Neural cell (in vitro differentiated cells): ENCODE results near the gene WDR37. TPM values are rescaled to one million over a fixed set of nuclear protein-coding genes. Genes with fewer than 3 reads are reported as not detected.

ENCODE experiments used
- H2AFZ ChIP-seq: fragments of 200-600, 300-800 bp; sonication (generic), shearing (Covaris generic); 2 replicates; pipeline ENCODE4 v1.6.0; 2014; ENCODE audit warnings: low read depth, mild to moderate bottlenecking, antibody characterized with exemption, low read length, moderate library complexity
- H3F3A ChIP-seq: fragments of 200-600 bp; shearing (Covaris generic); 2 replicates; pipeline ENCODE4 v1.6.1; 2016; ENCODE audit warnings: mild to moderate bottlenecking, moderate library complexity, mixed read lengths, antibody characterized with exemption, low read length; ENCODE audit not compliant: insufficient read depth, poor library complexity, severe bottlenecking
- H3K27ac ChIP-seq: fragments of 200-600, 300-800 bp; sonication (generic), shearing (Covaris generic); 2 replicates; pipeline ENCODE4 v1.5.1; 2014; ENCODE audit warnings: mild to moderate bottlenecking, low read length, moderate library complexity
- H3K27me3 ChIP-seq: fragments of 300-800, 200-600 bp; sonication (generic), shearing (Covaris generic); 2 replicates; pipeline ENCODE4 v1.6.0; 2014; ENCODE audit warnings: mild to moderate bottlenecking, low read depth, low read length, moderate library complexity; ENCODE audit not compliant: insufficient read depth
- H3K36me3 ChIP-seq: fragments of 300-800, 200-600 bp; sonication (generic), shearing (Covaris generic); 2 replicates; pipeline ENCODE4 v1.5.1; 2014; ENCODE audit warnings: mild to moderate bottlenecking, antibody characterized with exemption, low read length, moderate library complexity; ENCODE audit not compliant: insufficient read depth
- H3K4me2 ChIP-seq: fragments of 300-800, 200-600 bp; sonication (generic), shearing (Covaris generic); 2 replicates; pipeline ENCODE4 v1.6.0; 2014; ENCODE audit warnings: mild to moderate bottlenecking, low read length
- H3K4me3 ChIP-seq: fragments of 300-800, 200-600 bp; sonication (generic), shearing (Covaris generic); 2 replicates; pipeline ENCODE4 v1.5.1; 2014; ENCODE audit warnings: mild to moderate bottlenecking, low read length, moderate library complexity
- H3K79me2 ChIP-seq: fragments of 200-600 bp; shearing (Covaris generic); replicated peaks from 2 replicates; pipeline ENCODE4 v1.6.0; 2014; ENCODE audit warnings: mild to moderate bottlenecking, low read length, moderate library complexity; ENCODE audit not compliant: insufficient read depth
- H3K9ac ChIP-seq: fragments of 300-800, 200-600 bp; sonication (generic), shearing (Covaris generic); 2 replicates; pipeline ENCODE4 v1.6.1; 2016; ENCODE audit warnings: mild to moderate bottlenecking, low read length, mixed read lengths
- H3K9me2 ChIP-seq: fragments of 200-600 bp; shearing (Covaris generic); 2 replicates; pipeline ENCODE4 v1.6.1; 2016; ENCODE audit warnings: mild to moderate bottlenecking, low read length, mixed read lengths; ENCODE audit not compliant: insufficient read depth
- H3K9me3 ChIP-seq: fragments of 200-600, 300-800 bp; sonication (generic), shearing (Covaris generic); 2 replicates; pipeline ENCODE4 v1.6.1; 2016; ENCODE audit warnings: mild to moderate bottlenecking, mixed run types, low read length, moderate library complexity, mixed read lengths
- H4K20me1 ChIP-seq: fragments of 200-600 bp; shearing (Covaris generic); 2 replicates; pipeline ENCODE4 v1.6.1; 2016; ENCODE audit warnings: mild to moderate bottlenecking, mixed run types; ENCODE audit not compliant: insufficient read depth
- EP300 ChIP-seq: fragments of 450-650 bp; conservative IDR thresholded peaks from 2 replicates; pipeline ENCODE4 v1.6.1; 2014; ENCODE audit warnings: antibody characterized with exemption, mild to moderate bottlenecking, moderate library complexity; ENCODE audit not compliant: poor library complexity, severe bottlenecking
- EZH2 ChIP-seq: fragments of 200-600, 300-800 bp; shearing (Covaris generic), sonication (generic); IDR thresholded peaks from 2 replicates; pipeline ENCODE4 v1.6.1; 2014; ENCODE audit warnings: antibody characterized with exemption, low read length, borderline replicate concordance, mild to moderate bottlenecking; ENCODE audit not compliant: insufficient read depth, poor library complexity, severe bottlenecking
- MXI1 ChIP-seq: fragments of 450-650 bp; conservative IDR thresholded peaks from 2 replicates; pipeline ENCODE4 v1.6.1; 2014; ENCODE audit warnings: antibody characterized with exemption, mild to moderate bottlenecking; ENCODE audit not compliant: poor library complexity, severe bottlenecking
- POLR2AphosphoS5 ChIP-seq: IDR thresholded peaks from 2 replicates; pipeline ENCODE4 v1.6.1; 2012
- RAD21 ChIP-seq: fragments of 450-650 bp; conservative IDR thresholded peaks from 2 replicates; pipeline ENCODE4 v1.6.1; 2014; ENCODE audit warnings: antibody characterized with exemption, mild to moderate bottlenecking, moderate library complexity
- SMC3 ChIP-seq: fragments of 450-650 bp; conservative IDR thresholded peaks from 2 replicates; pipeline ENCODE4 v1.6.1; 2014; ENCODE audit warnings: antibody characterized with exemption, mild to moderate bottlenecking, moderate library complexity; ENCODE audit not compliant: poor library complexity
- TAF1 ChIP-seq: IDR thresholded peaks from 2 replicates; pipeline ENCODE4 v1.6.1; 2012; ENCODE audit warnings: low read depth
- polyA plus RNA-seq: library from polyadenylated mRNA; depleted of rRNA; stranded (reverse); fragments of >200 nt; gene quantifications from 2 replicates; pipeline ENCODE4 v1.2.3, GENCODE V29; 2014
- TF ChIP-seq, protein P1 (sequence below): fragments of 450-650 bp; IDR thresholded peaks from 2 replicates; pipeline ENCODE4 v1.5.1; 2014; ENCODE audit warnings: antibody characterized with exemption, mild to moderate bottlenecking, moderate library complexity; ENCODE audit not compliant: poor library complexity, severe bottlenecking
- TF ChIP-seq, protein P2 (sequence below): IDR thresholded peaks from 2 replicates; pipeline ENCODE4 v1.6.1; 2012; ENCODE audit warnings: borderline replicate concordance

The WDR37 gene
- polyA plus RNA-seq, 1 donor from 2014 or later: 32.3 TPM

DNA sequence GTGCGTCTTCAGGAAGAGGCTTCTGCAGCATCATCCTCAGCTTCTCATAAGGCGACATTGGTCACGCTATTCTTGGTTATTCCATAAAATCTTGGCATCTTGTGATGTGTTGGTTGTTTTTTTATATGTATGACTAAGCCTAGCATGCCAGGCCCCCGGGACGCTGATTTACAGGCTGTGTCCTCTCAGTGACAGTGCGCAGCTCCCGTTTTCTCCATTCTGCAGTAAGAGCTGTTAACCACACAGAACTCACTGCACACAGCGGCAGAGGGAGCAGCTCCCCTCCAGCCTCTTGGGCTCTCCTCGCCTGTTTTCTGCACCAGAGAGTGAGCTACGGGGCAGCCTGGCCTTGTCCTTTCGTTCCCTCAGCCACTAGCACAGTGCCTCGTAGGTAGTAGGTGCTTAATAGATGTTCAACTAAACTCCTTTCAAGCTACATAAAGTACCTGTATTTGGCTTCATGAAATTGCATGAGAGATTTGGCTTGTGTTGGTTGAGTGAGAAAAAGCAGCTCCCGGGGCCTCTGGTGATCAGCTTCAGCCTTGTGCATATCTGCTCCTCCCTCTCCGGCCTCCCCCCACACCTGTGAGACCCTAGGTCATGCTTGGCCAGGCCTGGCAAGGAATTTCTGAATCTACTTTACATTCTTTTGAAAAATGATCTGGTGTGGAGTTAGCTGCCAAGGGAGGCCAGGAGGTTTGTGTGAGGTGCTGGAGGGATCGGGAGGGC lies 116.2 kb downstream of the WDR37 start:
- Histone ChIP-seq H3K9ac (no peak overlapping the region), H3K79me2 (no peaks in the 10 kb centered on the region), H4K20me1 (no peaks in the 10 kb centered on the region), H2AFZ (no peak overlapping the region), H3K4me3 (no peak overlapping the region), H3F3A (no peaks in the 10 kb centered on the region), H3K27me3 (no peaks in the 10 kb centered on the region), H3K27ac (no peak overlapping the region), H3K9me3 (no peaks in the 10 kb centered on the region), H3K4me2 (no peak overlapping the region), H3K36me3 (no peaks in the 10 kb centered on the region), H3K9me2 (no peaks in the 10 kb centered on the region)
- TF ChIP-seq, protein P1, sequence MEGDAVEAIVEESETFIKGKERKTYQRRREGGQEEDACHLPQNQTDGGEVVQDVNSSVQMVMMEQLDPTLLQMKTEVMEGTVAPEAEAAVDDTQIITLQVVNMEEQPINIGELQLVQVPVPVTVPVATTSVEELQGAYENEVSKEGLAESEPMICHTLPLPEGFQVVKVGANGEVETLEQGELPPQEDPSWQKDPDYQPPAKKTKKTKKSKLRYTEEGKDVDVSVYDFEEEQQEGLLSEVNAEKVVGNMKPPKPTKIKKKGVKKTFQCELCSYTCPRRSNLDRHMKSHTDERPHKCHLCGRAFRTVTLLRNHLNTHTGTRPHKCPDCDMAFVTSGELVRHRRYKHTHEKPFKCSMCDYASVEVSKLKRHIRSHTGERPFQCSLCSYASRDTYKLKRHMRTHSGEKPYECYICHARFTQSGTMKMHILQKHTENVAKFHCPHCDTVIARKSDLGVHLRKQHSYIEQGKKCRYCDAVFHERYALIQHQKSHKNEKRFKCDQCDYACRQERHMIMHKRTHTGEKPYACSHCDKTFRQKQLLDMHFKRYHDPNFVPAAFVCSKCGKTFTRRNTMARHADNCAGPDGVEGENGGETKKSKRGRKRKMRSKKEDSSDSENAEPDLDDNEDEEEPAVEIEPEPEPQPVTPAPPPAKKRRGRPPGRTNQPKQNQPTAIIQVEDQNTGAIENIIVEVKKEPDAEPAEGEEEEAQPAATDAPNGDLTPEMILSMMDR: no peak
- no peak for TF ChIP-seq RAD21
- TF ChIP-seq POLR2AphosphoS5: no peak
- TF ChIP-seq MXI1: no peak
- TF ChIP-seq EZH2: no peak
- no peak for TF ChIP-seq TAF1
- TF ChIP-seq EP300: no peak
- TF ChIP-seq SMC3: no peak
- TF ChIP-seq, protein P2, sequence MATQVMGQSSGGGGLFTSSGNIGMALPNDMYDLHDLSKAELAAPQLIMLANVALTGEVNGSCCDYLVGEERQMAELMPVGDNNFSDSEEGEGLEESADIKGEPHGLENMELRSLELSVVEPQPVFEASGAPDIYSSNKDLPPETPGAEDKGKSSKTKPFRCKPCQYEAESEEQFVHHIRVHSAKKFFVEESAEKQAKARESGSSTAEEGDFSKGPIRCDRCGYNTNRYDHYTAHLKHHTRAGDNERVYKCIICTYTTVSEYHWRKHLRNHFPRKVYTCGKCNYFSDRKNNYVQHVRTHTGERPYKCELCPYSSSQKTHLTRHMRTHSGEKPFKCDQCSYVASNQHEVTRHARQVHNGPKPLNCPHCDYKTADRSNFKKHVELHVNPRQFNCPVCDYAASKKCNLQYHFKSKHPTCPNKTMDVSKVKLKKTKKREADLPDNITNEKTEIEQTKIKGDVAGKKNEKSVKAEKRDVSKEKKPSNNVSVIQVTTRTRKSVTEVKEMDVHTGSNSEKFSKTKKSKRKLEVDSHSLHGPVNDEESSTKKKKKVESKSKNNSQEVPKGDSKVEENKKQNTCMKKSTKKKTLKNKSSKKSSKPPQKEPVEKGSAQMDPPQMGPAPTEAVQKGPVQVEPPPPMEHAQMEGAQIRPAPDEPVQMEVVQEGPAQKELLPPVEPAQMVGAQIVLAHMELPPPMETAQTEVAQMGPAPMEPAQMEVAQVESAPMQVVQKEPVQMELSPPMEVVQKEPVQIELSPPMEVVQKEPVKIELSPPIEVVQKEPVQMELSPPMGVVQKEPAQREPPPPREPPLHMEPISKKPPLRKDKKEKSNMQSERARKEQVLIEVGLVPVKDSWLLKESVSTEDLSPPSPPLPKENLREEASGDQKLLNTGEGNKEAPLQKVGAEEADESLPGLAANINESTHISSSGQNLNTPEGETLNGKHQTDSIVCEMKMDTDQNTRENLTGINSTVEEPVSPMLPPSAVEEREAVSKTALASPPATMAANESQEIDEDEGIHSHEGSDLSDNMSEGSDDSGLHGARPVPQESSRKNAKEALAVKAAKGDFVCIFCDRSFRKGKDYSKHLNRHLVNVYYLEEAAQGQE: no peak

DNA sequence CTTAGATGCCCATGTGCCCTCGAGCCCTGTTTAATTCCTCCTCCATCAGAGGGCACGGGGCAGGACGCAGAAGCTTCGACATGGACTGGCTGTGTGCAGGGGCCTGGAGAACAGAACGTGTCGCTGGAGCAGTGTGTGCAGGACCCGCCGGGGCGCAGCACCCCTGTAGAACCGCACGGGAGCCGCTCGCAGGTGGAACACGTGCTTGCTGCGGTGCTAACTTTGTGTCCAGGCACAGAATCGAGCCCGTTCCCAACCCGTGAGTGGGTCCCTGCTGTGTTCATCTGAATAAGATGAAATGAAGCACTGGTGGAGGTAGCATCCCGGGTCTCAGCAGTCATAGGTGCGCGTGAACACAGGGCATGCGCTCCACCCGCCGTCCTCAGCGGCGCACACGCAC lies 116.9 kb downstream of the WDR37 start:
- H3K4me2 ChIP-seq: no peak overlapping the region
- no peaks in the 10 kb centered on the region for H4K20me1 ChIP-seq
- no peaks in the 10 kb centered on the region for H3K27me3 ChIP-seq
- TF ChIP-seq EZH2 (no peak), TAF1 (no peak)
- TF ChIP-seq, protein P2: no peak
- H3K9ac ChIP-seq: no peak overlapping the region
- H3K79me2 ChIP-seq: no peaks in the 10 kb centered on the region
- H2AFZ ChIP-seq: no peak overlapping the region
- H3K9me3 ChIP-seq: no peaks in the 10 kb centered on the region
- no peak overlapping the region for H3K27ac ChIP-seq
- H3K4me3 ChIP-seq: no peak overlapping the region
- no peaks in the 10 kb centered on the region for H3K36me3 ChIP-seq
- no peaks in the 10 kb centered on the region for H3K9me2 ChIP-seq
- no peaks in the 10 kb centered on the region for H3F3A ChIP-seq
